Fibroblast of skin of abdomen (primary cell): ENCODE data around the gene SMYD2.

Experiments
- DNase-seq: peaks from one replicate; pipeline ENCODE4 v3.0.0-alpha.2; 2013

The SMYD2 gene

GRCh38 chr1:214303141-214303930 lies 22.4 kb downstream of the SMYD2 start:
- peak; percentile 16 for DNase-seq

GRCh38 chr1:214305164-214305751 lies 24.3 kb downstream of the SMYD2 start:
- DNase-seq = no peak

- DNase-seq = no peak
These were observed 25.3 kb downstream of the SMYD2 start for GRCh38 chr1:214306269-214306668.

GRCh38 chr1:214310010-214310409 lies 29.1 kb downstream of the SMYD2 start:
- DNase-seq = no peak

- DNase-seq = no peak
These were observed 30.1 kb downstream of the SMYD2 start for GRCh38 chr1:214310777-214311690.

- DNase-seq = no peak
These were observed 31.6 kb downstream of the SMYD2 start for GRCh38 chr1:214312530-214313051.

- no peak for DNase-seq
These were observed 33.4 kb downstream of the SMYD2 start for GRCh38 chr1:214314178-214314843.

GRCh38 chr1:214316593-214316992 lies 35.6 kb downstream of the SMYD2 start:
- DNase-seq = peak; percentile 17

- DNase-seq = no peak
These were observed 36.3 kb downstream of the SMYD2 start for GRCh38 chr1:214317300-214317699.

GRCh38 chr1:214317734-214318133 lies 36.8 kb downstream of the SMYD2 start:
- no peak for DNase-seq

- peak; percentile 43 for DNase-seq
These were observed 37.4 kb downstream of the SMYD2 start for GRCh38 chr1:214318356-214318755.

- no peak for DNase-seq
These were observed 38.2 kb downstream of the SMYD2 start for GRCh38 chr1:214318956-214319736.

GRCh38 chr1:214319938-214320337 lies 39.0 kb downstream of the SMYD2 start:
- no peak for DNase-seq

- no peak for DNase-seq
These were observed 40.9 kb downstream of the SMYD2 start for GRCh38 chr1:214321705-214322453.

GRCh38 chr1:214324896-214325800 lies 44.2 kb downstream of the SMYD2 start:
- no peak for DNase-seq

- DNase-seq = no peak
These were observed 45.4 kb downstream of the SMYD2 start for GRCh38 chr1:214326406-214326805.

- no peak for DNase-seq
These were observed 46.6 kb downstream of the SMYD2 start for GRCh38 chr1:214327514-214327913.

- peak; percentile 70 for DNase-seq
These were observed 48.0 kb downstream of the SMYD2 start for GRCh38 chr1:214328770-214329469.
